ENCODE data around the gene OSBPL5. TPM values are rescaled to one million over a fixed set of nuclear protein-coding genes. Genes with fewer than 3 reads are reported as not detected.

The OSBPL5 gene
- total RNA-seq, 1 experiment from 2014 or later, result 16.1 TPM

- Histone ChIP-seq H3K27me3 (ENCODE audit: insufficient read depth, low read length) (no peaks in the 10 kb centered on the region), H3K79me1 (ENCODE audit: insufficient read depth, low read depth, low read length, poor library complexity, severe bottlenecking) (no peaks in the 10 kb centered on the region), H3K4me1 (ENCODE audit: insufficient read depth, low read length) (no peaks in the 10 kb centered on the region), H2AK5ac (ENCODE audit: insufficient read length, low read length) (no peak overlapping the region), H3K4me2 (ENCODE audit: insufficient read depth, insufficient read length, low read length) (no peak overlapping the region), H3K4ac (ENCODE audit: low read depth, low read length) (no peak overlapping the region), H4K5ac (ENCODE audit: insufficient read length, low read depth, low read length) (no peak overlapping the region), H4K91ac (ENCODE audit: insufficient read length, low read depth, low read length) (no peak overlapping the region), H3K18ac (ENCODE audit: insufficient read length, low read depth, low read length) (no peak overlapping the region), H3K9me3 (ENCODE audit: control insufficient read depth, low read depth, low read length) (no peaks in the 10 kb centered on the region), H2BK20ac (ENCODE audit: low read depth, low read length, poor library complexity, severe bottlenecking) (no peak overlapping the region), H2BK12ac (ENCODE audit: insufficient read length, low read depth, low read length) (no peak overlapping the region), H2AFZ (ENCODE audit: low read length) (no peak overlapping the region), H3K79me2 (ENCODE audit: insufficient read depth, low read length) (no peaks in the 10 kb centered on the region), H3K27ac (ENCODE audit: insufficient read length, low read depth, low read length) (no peak overlapping the region), H3K23ac (ENCODE audit: insufficient read length, low read depth, low read length) (no peak overlapping the region), H4K8ac (replicated peaks; ENCODE audit: insufficient read length, low read depth, low read length) (no peak overlapping the region), H2BK5ac (ENCODE audit: insufficient read length, low read length) (no peak overlapping the region), H3K14ac (ENCODE audit: insufficient read depth, low read length) (no peak overlapping the region; the same call in 1 of the 2 replicates), H3K56ac (ENCODE audit: insufficient read length, low read depth, low read length) (no peak overlapping the region), H2BK120ac (ENCODE audit: low read depth, low read length, poor library complexity, severe bottlenecking) (no peak overlapping the region), H2BK15ac (ENCODE audit: low read depth, low read length) (no peak overlapping the region), H3T11ph (ENCODE audit: low read length) (no peak overlapping the region), H4K20me1 (ENCODE audit: control insufficient read depth, insufficient read depth, insufficient read length) (no peaks in the 10 kb centered on the region), H3K9ac (ENCODE audit: extremely low read depth, insufficient read length, low read length) (no peak overlapping the region), H3K23me2 (ENCODE audit: insufficient read length, low read depth, low read length, poor library complexity, severe bottlenecking) (no peaks in the 10 kb centered on the region)
- Mint-ChIP-seq H3K4me3 (no peak overlapping the region), H3K27me3 (ENCODE audit: low read depth) (peaks cover 3% of the 10 kb centered on the region), H3K27ac (no peak overlapping the region; a peak in 1 of 7 replicates), H3K9me3 (no peaks in the 10 kb centered on the region; a peak in 2 of 5 replicates), H3K4me1 (peaks cover 7 to 18% of the 10 kb centered on the region in 2 experiments), H3K36me3 (ENCODE audit: insufficient read depth in 1 of 3, low read depth in 3 of 3) (no peaks in the 10 kb centered on the region)
- WGBS (ENCODE audit: extremely low coverage, insufficient read length, low lambda C conversion rate), result no CpG with 5 or more reads among the region's 14 CpGs
- DNase-seq, result no peak
- no peak for TF ChIP-seq CTCF (conservative IDR thresholded peaks at IDR 0.05)
These were observed 76.3 kb downstream of the OSBPL5 start for GRCh38 chr11:3088806-3089205.
